ENCODE measurements around the gene STX16. TPM values are rescaled to one million over a fixed set of nuclear protein-coding genes. Genes with fewer than 3 reads are reported as not detected.
A peak's percentile ranks its signal among the peaks of the same experiment; 100 is the strongest.

STX16 gene
- total RNA-seq, 4 donors from 2014 or later = 9.2 to 34.3 (median 20.4) TPM

DNA sequence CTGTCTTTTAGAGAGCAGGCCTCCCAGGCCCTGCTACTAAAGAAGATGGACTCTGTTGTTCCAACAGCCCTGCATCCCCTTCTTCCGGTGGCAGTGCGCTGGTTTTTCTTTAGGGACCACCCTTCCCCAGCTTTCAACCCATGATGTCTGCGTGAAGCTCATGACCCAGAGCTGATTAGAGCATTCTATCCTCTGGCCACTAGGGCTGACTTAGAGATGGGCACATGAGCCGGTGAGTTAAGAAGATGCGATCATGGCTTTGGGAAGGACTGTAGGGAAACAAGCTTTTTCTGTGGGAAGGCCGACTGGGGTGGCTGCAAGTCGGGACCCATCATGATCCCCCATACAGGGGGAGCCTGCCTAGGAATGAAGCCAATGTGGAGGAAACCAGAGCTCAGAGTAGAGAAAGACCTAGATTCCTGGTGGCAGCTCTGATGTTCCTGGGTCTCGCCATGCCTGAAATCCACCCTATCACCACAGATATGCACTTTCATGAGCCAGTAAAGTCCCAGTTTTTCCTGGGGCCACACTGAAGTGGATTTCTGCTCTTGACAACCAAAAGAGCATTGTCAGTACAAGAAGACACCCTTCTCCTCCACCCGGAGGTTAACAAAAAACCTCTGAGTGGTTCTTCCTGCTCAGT, 29.1 kb upstream of the STX16 start:
- intact Hi-C loops (cut with DNase I; ENCODE audit: low total_unique reads) = no loop called here
- no peaks in the 10 kb centered on the region for H3K4me1 ChIP-seq
- TF ChIP-seq, protein P1, sequence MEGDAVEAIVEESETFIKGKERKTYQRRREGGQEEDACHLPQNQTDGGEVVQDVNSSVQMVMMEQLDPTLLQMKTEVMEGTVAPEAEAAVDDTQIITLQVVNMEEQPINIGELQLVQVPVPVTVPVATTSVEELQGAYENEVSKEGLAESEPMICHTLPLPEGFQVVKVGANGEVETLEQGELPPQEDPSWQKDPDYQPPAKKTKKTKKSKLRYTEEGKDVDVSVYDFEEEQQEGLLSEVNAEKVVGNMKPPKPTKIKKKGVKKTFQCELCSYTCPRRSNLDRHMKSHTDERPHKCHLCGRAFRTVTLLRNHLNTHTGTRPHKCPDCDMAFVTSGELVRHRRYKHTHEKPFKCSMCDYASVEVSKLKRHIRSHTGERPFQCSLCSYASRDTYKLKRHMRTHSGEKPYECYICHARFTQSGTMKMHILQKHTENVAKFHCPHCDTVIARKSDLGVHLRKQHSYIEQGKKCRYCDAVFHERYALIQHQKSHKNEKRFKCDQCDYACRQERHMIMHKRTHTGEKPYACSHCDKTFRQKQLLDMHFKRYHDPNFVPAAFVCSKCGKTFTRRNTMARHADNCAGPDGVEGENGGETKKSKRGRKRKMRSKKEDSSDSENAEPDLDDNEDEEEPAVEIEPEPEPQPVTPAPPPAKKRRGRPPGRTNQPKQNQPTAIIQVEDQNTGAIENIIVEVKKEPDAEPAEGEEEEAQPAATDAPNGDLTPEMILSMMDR (IDR thresholded peaks at IDR 0.05 in 4 of 5, conservative IDR thresholded peaks at IDR 0.05 in 1 of 5) = no peak
- no peak for TF ChIP-seq POLR2A (IDR thresholded peaks at IDR 0.05)
- in situ Hi-C loops (cut with MboI; ENCODE audit: low sequenced_read_pairs in 4 of 4) = no loop called here
- H3K9me3 ChIP-seq = no peaks in the 10 kb centered on the region
- no peaks in the 10 kb centered on the region for H3K36me3 ChIP-seq
- no peak overlapping the region for H3K27ac ChIP-seq
- ATAC-seq = no peak
- no peak for DNase-seq
- H3K4me3 ChIP-seq = no peak overlapping the region
- peaks cover 6 to 15% (median 8%) of the 10 kb centered on the region in 3 donors for H3K27me3 ChIP-seq

DNA sequence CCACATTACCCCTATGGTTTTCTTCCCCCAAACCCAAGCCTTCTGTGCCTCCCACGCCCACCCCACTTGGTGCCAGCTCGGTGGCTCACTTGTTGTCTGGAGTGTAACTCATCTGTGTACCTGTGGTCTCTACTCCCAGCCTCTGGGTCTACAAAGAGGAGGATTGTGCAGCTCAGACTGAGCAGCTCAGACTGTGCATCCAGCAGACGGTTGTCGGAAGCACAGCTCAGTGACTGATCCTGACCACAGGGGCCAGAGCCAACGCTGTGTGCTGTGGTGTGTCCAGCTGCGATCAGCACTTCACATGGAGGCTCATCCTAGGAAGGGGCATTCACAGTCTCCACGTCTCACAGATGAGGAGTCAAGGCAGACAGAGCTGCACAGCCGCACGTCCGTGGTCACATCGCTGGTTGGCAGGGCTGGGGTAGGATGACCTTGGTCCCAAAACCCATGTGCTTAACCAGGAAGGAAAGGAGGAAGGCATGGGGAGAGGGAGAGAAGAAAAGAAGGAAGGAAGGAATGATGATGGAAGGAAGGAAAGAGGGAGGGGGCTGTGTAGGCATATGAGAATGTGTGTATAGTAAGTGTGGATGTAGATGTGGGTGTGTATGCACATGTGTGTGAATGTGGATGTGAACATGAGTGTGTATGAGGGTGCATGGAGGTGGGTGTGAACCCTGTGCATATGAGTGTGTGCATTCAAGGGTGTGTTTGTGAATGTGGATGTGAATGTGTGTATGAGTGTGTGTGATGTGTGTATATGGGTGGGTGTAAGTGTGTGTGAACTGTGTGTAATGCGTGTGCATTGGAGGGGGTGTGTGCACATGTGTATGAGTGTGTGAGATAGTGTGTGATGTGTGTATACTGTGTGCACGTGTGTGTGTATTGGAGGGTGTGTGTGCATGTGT, 28.2 kb upstream of the STX16 start:
- Histone ChIP-seq H3K9me3 (no peaks in the 10 kb centered on the region), H3K36me3 (no peaks in the 10 kb centered on the region), H3K4me3 (no peak overlapping the region), H3K27ac (no peak overlapping the region), H3K4me1 (no peaks in the 10 kb centered on the region), H3K27me3 (peaks cover 6 to 15% (median 8%) of the 10 kb centered on the region in 3 donors)
- no peak for TF ChIP-seq POLR2A (IDR thresholded peaks at IDR 0.05)
- TF ChIP-seq, protein P1 (IDR thresholded peaks at IDR 0.05 in 4 of 5, conservative IDR thresholded peaks at IDR 0.05 in 1 of 5) = no peak
- in situ Hi-C loops (cut with MboI; ENCODE audit: low sequenced_read_pairs in 4 of 4) = no loop called here
- DNase-seq = no peak
- ATAC-seq = no peak
- intact Hi-C loops (cut with DNase I; ENCODE audit: low total_unique reads) = no loop called here

- no peak overlapping the region for H3K27ac ChIP-seq
Observed at GRCh38 chr20:58623579-58624473, 27.3 kb upstream of the STX16 start.

DNA sequence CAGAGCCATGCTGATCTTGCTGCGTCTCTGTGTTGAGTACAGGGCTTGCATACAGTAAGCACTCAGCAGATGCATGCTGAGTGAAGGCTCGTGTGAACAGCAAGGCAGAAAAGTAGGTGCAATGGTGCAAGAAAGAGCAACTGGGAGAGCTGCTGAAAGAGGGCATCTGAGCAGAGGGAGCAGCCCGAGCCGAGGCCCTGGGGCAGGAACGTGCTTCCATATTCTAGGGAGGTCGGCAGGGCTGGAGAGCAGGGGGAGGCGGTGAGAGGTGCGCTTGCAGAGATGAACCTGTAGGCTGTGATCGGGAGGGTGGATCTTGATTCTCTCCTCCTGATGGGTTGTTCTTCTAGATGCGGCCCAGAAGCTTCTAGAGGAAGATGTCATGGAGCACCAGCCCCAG, 26.4 kb upstream of the STX16 start:
- intact Hi-C loops (cut with DNase I; ENCODE audit: low total_unique reads) = no loop called here
- no peak overlapping the region for H3K27ac ChIP-seq
- TF ChIP-seq, protein P1 (IDR thresholded peaks at IDR 0.05 in 4 of 5, conservative IDR thresholded peaks at IDR 0.05 in 1 of 5) = no peak
- TF ChIP-seq POLR2A (IDR thresholded peaks at IDR 0.05) = no peak
- in situ Hi-C loops (cut with MboI; ENCODE audit: low sequenced_read_pairs in 4 of 4) = loop anchor here in 2 of 4 donors (25.0 kb wide), 2 partner anchors 337 to 387 kb away; partner anchors contain the start of gene ANKRD60 (in 1 of the 2)
- H3K4me3 ChIP-seq = no peak overlapping the region
- no peaks in the 10 kb centered on the region for H3K36me3 ChIP-seq
- H3K4me1 ChIP-seq = no peaks in the 10 kb centered on the region
- no peak for ATAC-seq
- no peaks in the 10 kb centered on the region for H3K9me3 ChIP-seq
- DNase-seq = no peak
- peaks cover 0 to 13% (median 6%) of the 10 kb centered on the region in 3 donors for H3K27me3 ChIP-seq

More at GRCh38 chr20:58623579-58624473, 27.3 kb upstream of the STX16 start:
- Histone ChIP-seq H3K27me3 (peaks cover 6 to 15% (median 7%) of the 10 kb centered on the region in 3 donors), H3K9me3 (no peaks in the 10 kb centered on the region), H3K4me1 (no peaks in the 10 kb centered on the region), H3K4me3 (no peak overlapping the region), H3K36me3 (no peaks in the 10 kb centered on the region)
- TF ChIP-seq, protein P1 (IDR thresholded peaks at IDR 0.05 in 4 of 5, conservative IDR thresholded peaks at IDR 0.05 in 1 of 5) = no peak
- TF ChIP-seq POLR2A (IDR thresholded peaks at IDR 0.05) = no peak
- DNase-seq (peak in 1 of 2 donors; percentile 15), ATAC-seq (no peak)
- intact Hi-C loops (cut with DNase I; ENCODE audit: low total_unique reads) = no loop called here
- in situ Hi-C loops (cut with MboI; ENCODE audit: low sequenced_read_pairs in 4 of 4) = no loop called here
